Hippocampal formation (tissue), 2 donors: Measurements from ENCODE around the gene LACRT.
"Not testable (repeated sequence)": the region's sequence is repeated elsewhere in the genome, so short reads cannot be mapped to it uniquely, and the experiment has no call there.

Experiments used
- DNase-seq, 2 donors: peaks; one replicate each; lab custom pipeline; 2025; lab: John Stamatoyannopoulos, UW

Gene LACRT

DNA sequence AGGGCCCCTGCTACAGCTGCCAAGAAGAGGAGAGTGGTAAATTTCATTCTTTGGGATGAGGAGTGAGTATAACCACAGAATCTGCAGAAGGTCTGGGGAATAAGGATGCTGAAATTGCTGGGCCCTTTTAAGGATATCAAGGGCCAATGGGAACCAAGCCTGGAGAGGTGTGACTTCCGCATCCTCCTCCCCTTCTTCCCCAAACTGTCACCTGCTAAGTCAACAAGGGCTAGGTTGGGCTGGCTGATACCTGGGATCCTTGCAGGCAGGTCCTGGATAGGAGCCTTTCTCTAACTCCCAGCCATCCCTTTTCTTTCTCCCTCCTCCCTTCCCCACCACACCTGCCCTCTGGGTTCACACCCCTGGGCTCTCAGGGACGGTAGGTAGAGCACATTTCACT is at the start of gene LACRT:
TSS of gene LACRT (minus strand) at position 101 of the 400 bp plus-strand sequence. CDS start at position 47, 54 bp downstream.
- DNase-seq: no peak

DNA sequence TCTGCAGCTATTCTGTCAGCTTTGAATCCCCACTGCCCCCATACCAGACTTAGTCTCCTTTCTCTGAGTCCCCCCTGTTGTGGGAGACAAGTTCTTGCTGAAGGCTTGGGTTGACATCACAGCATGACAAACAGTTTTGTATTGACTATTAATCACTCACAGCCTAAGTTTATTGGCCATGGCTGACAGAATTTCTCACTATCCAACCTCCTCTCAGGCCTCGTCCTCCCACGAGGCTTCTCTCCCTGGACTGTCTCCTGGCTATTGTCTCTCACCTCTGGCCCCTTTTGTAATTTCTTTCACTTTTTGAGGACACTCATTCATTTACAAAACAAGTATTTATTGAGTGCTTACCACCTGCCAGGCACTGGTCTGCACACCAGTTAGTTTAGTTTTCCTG is 48.7 kb upstream of the LACRT start:
- no peak for DNase-seq

DNA sequence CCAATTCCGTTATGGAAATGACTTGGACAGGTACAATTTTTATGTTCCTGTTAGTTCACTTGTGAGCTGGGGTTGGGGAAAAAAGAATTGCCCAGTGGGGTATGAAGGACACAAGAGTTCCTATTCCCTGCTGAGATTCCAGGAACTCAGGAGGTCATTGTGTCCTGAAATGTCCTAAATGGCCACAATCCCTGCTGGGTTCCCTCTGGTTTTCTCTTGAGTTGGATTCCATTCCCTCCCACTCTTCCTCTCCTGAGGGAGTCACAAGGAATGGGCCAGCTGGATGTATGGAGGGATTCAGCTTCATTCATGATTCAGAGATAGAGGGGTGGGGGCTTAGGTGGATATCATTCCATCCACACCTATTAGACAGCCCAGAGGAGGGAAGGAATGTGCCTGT is 48.0 kb upstream of the LACRT start:
- no peak for DNase-seq

DNA sequence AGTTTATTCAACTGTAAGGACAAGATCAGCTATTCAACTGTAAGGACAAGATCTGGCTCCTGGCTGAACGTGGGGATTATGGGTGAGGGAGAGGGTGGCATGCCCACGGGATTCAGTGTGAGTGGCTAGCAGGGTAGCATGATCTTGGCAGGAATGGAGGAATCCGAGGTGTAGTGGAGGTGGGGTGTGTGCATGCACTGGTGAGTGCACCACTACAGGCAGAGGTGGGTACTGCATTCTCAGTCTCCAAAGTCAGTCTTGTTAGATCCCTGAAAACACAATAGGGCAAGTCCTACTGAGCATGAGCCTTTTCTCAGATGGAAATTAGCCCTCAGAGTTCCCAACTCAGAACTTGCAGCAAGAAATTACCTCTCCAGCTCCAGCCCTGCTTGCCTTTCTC is 45.7 kb upstream of the LACRT start:
- DNase-seq: no peak

DNA sequence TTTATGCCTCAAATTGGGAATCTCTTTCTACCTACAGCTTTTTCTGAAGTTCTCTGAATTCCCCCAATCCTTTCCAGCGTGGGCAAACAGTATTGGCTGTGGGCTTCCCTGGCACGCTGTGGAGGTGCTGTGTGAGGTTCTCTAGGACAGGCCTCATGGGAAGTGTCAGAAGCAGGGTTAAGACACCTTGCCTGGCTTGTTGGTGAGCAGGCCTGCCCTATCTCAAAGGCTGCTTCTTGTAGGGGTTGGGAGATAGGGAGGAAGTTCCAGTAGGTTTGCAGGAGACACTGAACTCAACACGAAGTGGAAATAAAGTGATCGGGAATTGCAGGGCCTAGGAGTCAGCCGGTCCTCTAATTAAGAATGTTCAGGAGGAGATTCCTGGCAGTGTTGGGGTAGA is 43.4 kb upstream of the LACRT start:
- DNase-seq: no peak

DNA sequence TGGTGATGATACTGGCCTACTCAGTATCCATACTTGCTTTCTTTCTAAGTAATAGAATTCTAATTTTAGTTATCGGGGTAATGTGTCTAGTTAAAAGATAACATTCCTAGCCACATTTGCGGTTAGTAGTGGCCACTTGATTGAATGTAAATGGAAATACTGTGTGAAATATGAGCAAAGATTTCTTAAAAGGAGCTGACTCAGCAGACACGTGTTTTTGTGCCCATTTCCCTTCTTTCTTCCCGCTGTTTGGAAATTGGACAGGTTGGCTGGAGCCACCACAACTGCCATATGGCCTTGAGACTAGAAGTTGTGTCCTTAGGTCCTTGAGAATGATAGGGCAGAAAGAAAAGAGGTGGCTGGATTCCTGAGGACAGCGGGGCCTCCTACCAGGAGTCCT is 33.2 kb upstream of the LACRT start:
- no peak for DNase-seq

- no peak for DNase-seq
Measured at GRCh38 chr12:54666008-54666407, 31.3 kb upstream of the LACRT start.

- not testable (repeated sequence) for DNase-seq
Measured at GRCh38 chr12:54665022-54665635, 30.4 kb upstream of the LACRT start.

DNA sequence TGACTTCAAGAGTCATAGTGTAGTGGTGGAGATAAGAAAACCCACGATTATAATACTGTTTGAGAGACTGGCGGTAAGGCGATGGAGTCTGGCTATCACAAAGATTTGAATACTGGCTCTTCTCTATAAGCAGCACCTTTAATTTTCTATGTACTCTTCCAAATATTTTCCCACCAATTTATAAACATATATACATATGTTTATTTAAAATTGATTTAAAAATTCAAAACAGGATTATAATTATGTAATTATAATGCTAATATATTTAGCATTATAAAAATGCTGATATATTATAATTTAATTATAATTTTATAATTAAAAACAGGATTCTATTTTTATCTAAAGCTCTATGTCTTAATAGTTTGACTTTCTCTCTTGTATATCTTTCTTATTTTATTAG is 28.9 kb upstream of the LACRT start:
- DNase-seq: no peak

GRCh38 chr12:54662026-54662425 is 27.3 kb upstream of the LACRT start:
- no peak for DNase-seq

DNA sequence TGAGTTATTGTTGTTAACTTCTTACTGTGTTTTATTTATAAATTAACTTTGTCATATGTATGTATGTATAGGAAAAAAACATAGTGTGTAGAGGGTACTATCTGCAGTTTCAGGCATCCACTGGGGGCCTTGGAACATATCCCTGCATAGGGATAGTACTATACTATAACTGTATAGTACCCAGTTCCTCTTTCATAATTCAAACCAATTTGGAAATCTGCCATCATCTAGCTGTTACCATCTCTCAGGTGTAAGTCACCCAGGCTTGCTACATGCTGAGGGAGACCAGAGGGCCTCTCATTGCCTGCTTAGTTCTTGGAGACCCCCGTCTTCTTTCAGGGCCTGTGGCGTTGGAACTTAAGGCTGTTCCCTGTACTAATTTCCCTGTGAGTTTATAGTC is 26.4 kb upstream of the LACRT start:
- no peak for DNase-seq

DNA sequence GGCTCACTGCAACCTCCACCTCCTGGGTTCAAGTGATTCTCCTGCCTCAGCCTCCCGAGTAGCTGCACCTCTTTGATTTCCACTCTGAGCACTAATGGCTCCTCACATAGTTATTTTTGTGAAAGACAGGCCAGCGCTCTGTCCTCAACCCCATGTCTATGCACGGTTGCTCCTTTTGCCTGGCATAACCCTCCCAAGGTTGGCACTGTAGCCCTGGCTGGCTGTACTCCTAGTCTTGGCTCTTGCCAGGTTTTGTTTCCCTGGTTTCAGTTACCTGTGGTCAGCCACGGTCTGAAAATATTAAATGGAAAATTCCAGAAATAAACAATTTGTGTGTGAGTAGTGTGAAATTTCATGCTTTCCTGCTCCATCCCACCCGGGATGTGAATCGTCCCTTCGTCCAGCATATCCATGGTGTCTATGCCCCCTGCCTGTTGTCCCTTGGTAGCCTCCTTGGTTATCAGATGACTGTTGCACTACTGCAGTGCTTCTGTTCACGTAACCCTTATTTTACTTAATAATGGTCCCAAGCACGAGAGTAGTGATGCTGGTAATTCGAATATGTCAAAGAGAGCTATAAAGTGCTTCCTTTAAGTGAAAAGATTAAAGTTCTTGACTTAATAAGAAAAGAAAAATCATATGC is 25.7 kb upstream of the LACRT start:
- no peak for DNase-seq

DNA sequence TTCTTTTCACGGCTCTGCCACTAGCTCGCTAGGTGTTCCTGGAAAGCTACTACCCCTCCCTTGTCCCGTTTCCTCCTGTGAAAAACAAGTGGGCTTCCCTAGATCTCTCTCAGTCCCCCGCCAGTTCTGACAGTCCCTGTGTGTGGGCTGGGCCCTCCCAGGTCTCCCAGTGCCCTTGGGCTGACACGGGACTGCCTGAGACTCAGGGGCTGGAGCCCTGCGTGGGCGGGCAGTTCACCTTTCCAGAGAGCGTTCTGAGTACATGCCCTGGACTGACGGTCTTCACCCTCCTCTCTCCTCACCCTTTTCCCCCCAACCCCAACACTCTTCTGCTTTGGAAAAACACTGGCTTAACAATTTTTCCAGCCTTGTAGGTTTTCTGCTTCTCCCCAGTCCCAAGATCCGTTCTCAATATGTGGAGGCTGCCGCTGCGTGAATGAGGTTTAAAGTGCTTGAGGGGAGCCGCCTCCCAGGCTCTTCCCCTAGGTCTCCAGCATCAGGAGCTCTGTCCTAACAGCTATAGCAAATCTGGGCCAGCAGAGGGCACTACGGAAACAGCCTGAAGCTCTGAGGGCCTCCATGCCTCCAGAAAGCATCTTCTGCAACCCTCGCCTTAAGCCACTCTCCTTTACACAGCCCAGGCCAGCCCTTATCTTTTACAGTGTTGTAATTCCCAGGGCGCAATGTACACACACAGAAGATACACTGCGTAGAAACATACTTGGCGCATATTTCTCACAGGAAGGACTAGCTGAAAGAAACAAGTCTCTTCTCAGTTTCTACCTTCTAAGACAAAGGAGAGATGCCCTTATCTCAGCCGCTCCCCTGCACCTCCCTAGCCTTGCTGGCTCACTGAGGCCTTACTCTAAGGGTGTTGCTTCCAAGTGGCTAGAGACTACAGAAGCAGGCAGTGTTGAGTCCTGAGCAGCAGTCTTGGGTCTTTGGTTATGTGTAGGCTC is 23.9 kb upstream of the LACRT start:
- no peak for DNase-seq

DNA sequence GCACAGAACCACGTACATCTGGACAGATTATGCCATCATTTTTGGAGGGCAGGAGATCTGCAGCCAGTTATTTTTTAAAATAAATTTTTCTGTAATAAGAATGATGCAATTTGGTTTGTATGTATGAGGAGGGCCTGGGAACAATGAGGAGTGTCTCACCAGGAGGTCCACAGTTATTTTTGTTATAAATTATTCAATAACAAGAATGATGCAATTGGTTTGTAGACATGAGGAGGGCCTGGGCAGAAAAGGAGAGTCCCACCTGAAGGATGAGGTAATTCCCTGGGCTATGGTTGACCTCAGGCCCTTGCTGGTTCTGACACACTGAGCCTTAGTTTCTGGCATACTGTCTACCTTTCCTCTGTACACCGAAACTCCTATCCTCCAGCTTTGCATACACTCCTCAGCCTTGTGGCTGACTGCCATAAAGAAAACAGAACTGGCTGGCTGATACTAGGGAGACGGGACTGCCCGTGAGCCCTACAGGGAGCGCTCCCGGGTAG is 22.5 kb upstream of the LACRT start:
- no peak for DNase-seq

GRCh38 chr12:54654926-54655325 is 20.2 kb upstream of the LACRT start:
- no peak for DNase-seq

DNA sequence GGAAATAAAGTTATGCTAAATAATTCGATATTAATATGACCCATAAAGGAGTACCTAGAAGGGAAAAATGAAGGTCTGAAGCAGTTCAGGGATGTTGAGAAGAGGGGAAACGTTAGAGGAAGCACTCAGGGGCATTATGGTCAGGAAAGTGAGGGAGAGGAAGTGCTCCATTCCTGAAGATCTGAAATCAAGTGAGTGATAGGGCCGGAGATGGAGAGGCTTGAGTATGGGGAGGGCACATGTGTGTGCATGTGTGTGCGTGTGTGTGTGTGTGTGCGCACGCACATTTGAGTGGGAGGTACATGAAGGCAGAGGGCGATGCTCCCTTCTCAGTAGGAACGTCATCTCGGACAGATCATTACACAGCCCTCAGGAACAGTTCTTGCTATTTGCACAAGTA is 18.3 kb upstream of the LACRT start:
- no peak for DNase-seq

GRCh38 chr12:54650889-54651288 is 16.2 kb upstream of the LACRT start:
- DNase-seq: no peak

DNA sequence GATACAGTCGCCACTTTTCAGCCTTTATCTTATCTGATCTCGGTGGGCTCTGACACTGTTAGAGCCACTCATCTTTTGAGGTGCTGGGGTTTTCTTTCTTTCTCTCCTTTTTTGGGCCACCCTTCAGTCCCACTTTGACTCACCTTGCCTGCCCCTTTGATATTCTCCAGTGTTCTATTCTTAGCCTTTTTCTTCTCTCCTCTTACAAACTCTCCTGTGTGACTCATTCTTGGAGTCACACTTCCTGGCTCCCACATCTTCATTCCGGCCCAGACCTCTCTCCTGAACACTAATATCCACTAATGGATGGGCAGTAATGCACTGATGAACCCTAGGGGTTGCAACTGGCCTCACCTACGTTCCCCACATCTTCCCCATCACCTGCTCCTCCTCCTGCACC is 15.7 kb upstream of the LACRT start:
- no peak for DNase-seq

DNA sequence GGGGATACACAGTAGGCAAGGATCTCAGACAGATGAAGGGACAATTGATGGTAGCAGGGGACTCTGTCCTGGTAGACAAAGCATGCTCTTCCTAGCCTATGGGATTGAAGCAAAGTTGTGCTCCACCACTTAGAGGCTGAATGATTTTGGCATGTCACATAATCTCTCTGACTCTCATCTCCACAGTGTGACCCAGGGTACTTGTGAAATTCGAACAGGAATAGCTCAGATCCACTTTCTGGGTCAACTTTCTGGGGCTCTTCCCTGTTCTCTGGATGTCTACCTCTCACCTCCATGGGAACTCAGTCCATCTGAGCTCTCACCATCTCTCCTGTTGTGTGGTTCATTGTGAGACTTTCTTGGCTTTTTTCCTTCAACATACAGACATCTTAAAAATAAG is 15.1 kb upstream of the LACRT start:
- DNase-seq: no peak

DNA sequence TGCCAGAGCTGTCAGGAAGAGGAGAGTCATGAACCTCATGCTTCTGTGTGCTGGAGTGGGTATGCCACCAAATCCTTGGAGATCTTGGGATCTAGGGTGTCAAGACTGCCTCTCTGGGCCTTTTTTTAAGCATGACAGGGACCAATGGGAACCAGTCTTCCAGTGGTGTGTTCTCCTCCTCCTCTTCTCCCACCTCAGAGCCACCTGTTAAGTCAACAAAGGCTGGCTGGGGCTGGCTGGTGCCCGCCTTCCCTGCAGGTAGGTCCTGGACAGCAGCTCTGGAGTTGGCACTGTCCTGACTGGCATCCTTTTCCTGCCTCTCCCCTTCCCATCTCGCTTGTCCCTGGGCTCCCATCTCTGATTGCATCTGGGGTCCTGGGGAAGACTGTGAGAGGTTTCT is 13.6 kb upstream of the LACRT start, which contains the start of gene DCD:
TSS of gene DCD (minus strand) at position 101 of the 400 bp plus-strand sequence. CDS start at position 39, 62 bp downstream.
- DNase-seq: no peak

DNA sequence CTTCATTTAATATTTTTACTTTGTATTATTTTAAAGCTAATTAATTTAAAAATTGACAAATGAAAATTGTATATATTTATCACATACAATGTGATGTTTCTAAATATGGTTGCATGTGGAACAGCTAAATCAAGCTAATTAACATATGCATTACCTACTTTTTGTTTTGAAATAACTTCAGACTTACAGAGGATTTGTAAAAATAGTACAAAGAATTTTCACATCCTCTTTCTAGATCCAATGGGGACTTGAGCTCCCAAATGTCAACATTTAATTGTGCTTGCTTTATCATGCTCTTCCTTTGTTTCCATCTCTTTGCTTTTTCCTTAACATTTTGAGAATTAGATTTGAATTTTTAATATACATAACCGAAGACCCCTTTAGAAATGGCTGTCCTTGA is 6.9 kb upstream of the LACRT start:
- no peak for DNase-seq

GRCh38 chr12:54641089-54641488 is 6.4 kb upstream of the LACRT start:
- no peak for DNase-seq

DNA sequence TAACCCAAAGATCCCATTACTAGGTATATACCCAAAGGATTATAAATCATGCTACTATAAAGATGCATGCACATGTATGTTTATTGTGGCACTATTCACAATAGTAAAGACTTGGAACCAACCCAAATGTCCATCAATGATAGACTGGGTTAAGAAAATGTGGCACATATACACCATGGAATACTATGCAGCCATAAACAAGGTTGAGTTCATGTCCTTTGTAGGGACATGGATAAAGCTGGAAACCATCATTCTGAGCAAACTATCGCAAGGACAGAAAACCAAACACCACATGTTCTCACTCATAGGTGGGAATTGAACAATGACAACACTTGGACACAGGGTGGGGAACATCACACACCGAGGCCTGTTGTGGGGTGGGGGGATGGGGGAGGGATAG is 4.4 kb upstream of the LACRT start:
- DNase-seq: not testable (repeated sequence)
